Measurements from ENCODE around the gene MYO3B.

GRCh38 chr2:170484552-170484951, 306.6 kb downstream of the MYO3B start:
- TF ChIP-seq CTCF (IDR thresholded peaks at IDR 0.05) (no peak), EZH2 (IDR thresholded peaks at IDR 0.05) (no peak), EZH2phosphoT487 (IDR thresholded peaks at IDR 0.05) (no peak)
